Coronary artery (tissue), 2 donors: ENCODE results near the gene CYTL1.

ENCODE experiments used
- DNase-seq: peaks from one replicate; pipeline ENCODE4 v3.0.0-alpha.2; 2017; ENCODE audit warnings: low spot score
- H3K27ac ChIP-seq, 2 donors: fragments of 200-600 bp; sonication (generic); one replicate each; pipeline ENCODE4 v1.5.1; 2016 to 2019
- H3K4me3 ChIP-seq: fragments of 200-600 bp; sonication (generic); 2 replicates; pipeline ENCODE4 v1.5.1; 2016; ENCODE audit warnings: mild to moderate bottlenecking, moderate library complexity
- CTCF ChIP-seq: fragments of 200-600 bp; sonication (generic); IDR thresholded peaks from one replicate; pipeline ENCODE4 v1.5.1; 2019; ENCODE audit warnings: antibody characterized with exemption

The CYTL1 gene

GRCh38 chr4:5027346-5027745 is 8.1 kb upstream of the CYTL1 start:
- no peak overlapping the region for H3K4me3 ChIP-seq

GRCh38 chr4:5026371-5026770 is 7.1 kb upstream of the CYTL1 start:
- H3K4me3 ChIP-seq: no peak overlapping the region
- no peak for TF ChIP-seq CTCF
- no peak overlapping the region for H3K27ac ChIP-seq
- no peak for DNase-seq

More at GRCh38 chr4:5027346-5027745, 8.1 kb upstream of the CYTL1 start:
- no peak for DNase-seq
- H3K27ac ChIP-seq: no peak overlapping the region
- TF ChIP-seq CTCF: no peak

GRCh38 chr4:5024673-5025072 is 5.4 kb upstream of the CYTL1 start:
- no peak overlapping the region for H3K27ac ChIP-seq
- DNase-seq: peak; percentile 71

GRCh38 chr4:5021546-5021945 is 2.3 kb upstream of the CYTL1 start:
- no peak overlapping the region for H3K4me3 ChIP-seq
- no peak overlapping the region for H3K27ac ChIP-seq
- TF ChIP-seq CTCF: no peak
- no peak for DNase-seq

More at GRCh38 chr4:5024673-5025072, 5.4 kb upstream of the CYTL1 start:
- no peak overlapping the region for H3K4me3 ChIP-seq
- TF ChIP-seq CTCF: no peak

GRCh38 chr4:5020341-5020740 is 1.1 kb upstream of the CYTL1 start:
- Histone ChIP-seq H3K27ac (no peak overlapping the region), H3K4me3 (no peak overlapping the region)
- DNase-seq: no peak
- no peak for TF ChIP-seq CTCF

GRCh38 chr4:5019796-5020195 is 538 bp upstream of the CYTL1 start:
- Histone ChIP-seq H3K4me3 (no peak overlapping the region), H3K27ac (no peak overlapping the region)
- TF ChIP-seq CTCF: no peak
- no peak for DNase-seq

- TF ChIP-seq CTCF: no peak
- Histone ChIP-seq H3K4me3 (no peak overlapping the region), H3K27ac (no peak overlapping the region)
- DNase-seq: no peak
Observed at GRCh38 chr4:5018603-5019002, 655 bp downstream of the CYTL1 start.
